H1 (cell line): ENCODE data around the gene AARSD1. TPM values are rescaled to one million over a fixed set of nuclear protein-coding genes. Genes with fewer than 3 reads are reported as not detected.

ENCODE experiments used
- CBX5 ChIP-seq: fragments of 300-800, 300-1000 bp; sonication (generic); IDR thresholded peaks from 2 replicates; pipeline ENCODE4 v1.7.1; 2016; ENCODE audit warnings: antibody characterized with exemption, low read length, low read depth
- E2F6 ChIP-seq: IDR thresholded peaks from 2 replicates; pipeline ENCODE4 v1.6.1; 2012; ENCODE audit warnings: inconsistent platforms
- FOSL1 ChIP-seq: IDR thresholded peaks from 2 replicates; pipeline ENCODE4 v1.6.1; 2011; ENCODE audit warnings: mild to moderate bottlenecking, low read depth, low read length, moderate library complexity; ENCODE audit not compliant: insufficient read depth
- JUND ChIP-seq: IDR thresholded peaks from 2 replicates; pipeline ENCODE4 v1.6.1; 2011; ENCODE audit warnings: mild to moderate bottlenecking, improper control_type of control experiment, low read length
- NANOG ChIP-seq: IDR thresholded peaks from 2 replicates; pipeline ENCODE4 v1.6.1; 2011; ENCODE audit warnings: low read length, low read depth, mild to moderate bottlenecking, inconsistent platforms; ENCODE audit not compliant: insufficient read depth, poor library complexity, severe bottlenecking
- polyA plus RNA-seq, 7 experiments: library from polyadenylated mRNA; depleted of rRNA in 3 of 7; stranded (reverse) in 5 of 7; unstranded in 2 of 7; fragments of >200 nt in 5 of 7; fragments of 200-250 nt in 2 of 7; gene quantifications; 1 replicate in 5 of 7; 2 replicates in 1 of 7; 4 replicates in 1 of 7; pipeline versions ENCODE4 v1.2.1 to v1.2.3, GENCODE V29; 2011 to 2013; ENCODE audit warnings: missing spikeins in 2 of 7, mixed read lengths in 2 of 7
- total RNA-seq: library from RNA; stranded (reverse); fragmentation: NEBNext Ultra II Directional; extraction: Animal tissue kit (Norgen Biotek cat#: 25700); gene quantifications from 2 replicates; pipeline ENCODE4 v1.2.1, GENCODE V29; 2021

AARSD1 gene
- total and polyA plus RNA-seq, 2 of the 8 experiments (the other 6 are each of a cell fraction or from before 2014, with no cell fraction given): 51.5 to 58.8 TPM

GRCh38 chr17:43006639-43007551, 42.6 kb upstream of the AARSD1 start, which contains the start of gene IFI35 (continued):
- TF ChIP-seq NANOG: no peak
- TF ChIP-seq JUND: no peak
- no peak for TF ChIP-seq FOSL1
- no peak for TF ChIP-seq E2F6
- no peak for TF ChIP-seq CBX5
- TF ChIP-seq, all 59 proteins: peak for 4
